NT2/D1 (cell line): ENCODE measurements around the gene SKP1.

Experiments
- SUZ12 ChIP-seq: IDR thresholded peaks from 2 replicates; pipeline ENCODE4 v1.6.1; 2011; ENCODE audit not compliant: insufficient read length, insufficient read depth; ENCODE audit errors: extremely low read depth
- YY1 ChIP-seq: IDR thresholded peaks from 2 replicates; pipeline ENCODE4 v1.6.1; 2011; ENCODE audit not compliant: insufficient read length, insufficient read depth

- TF ChIP-seq YY1 (no peak), SUZ12 (no peak)
These were observed 74.9 kb downstream of the SKP1 start for GRCh38 chr5:134101686-134102439.
